ENCODE results near the gene VIT. TPM values are rescaled to one million over a fixed set of nuclear protein-coding genes. Genes with fewer than 3 reads are reported as not detected.

Gene VIT
- total RNA-seq (ENCODE audit: unreplicated experiment), result not detected
- long read RNA-seq, result 0 reads

GRCh38 chr2:36696533-36696932 is at the start of gene VIT:
Gene VIT (plus strand): TSS chr2:36696707. CDS start chr2:36716371, 19,664 bp downstream.
- H3K36me3 Mint-ChIP-seq (ENCODE audit: unreplicated experiment), result no peaks in the 10 kb centered on the region
- peaks cover 3% of the 10 kb centered on the region for H3K9me3 Mint-ChIP-seq (ENCODE audit: unreplicated experiment)
- H3K27me3 Mint-ChIP-seq (ENCODE audit: unreplicated experiment), result no peaks in the 10 kb centered on the region
- no peak for TF ChIP-seq CTCF (IDR thresholded peaks at IDR 0.05; ENCODE audit: partially characterized antibody, unreplicated experiment)
- DNase-seq, result no peak
- no peak within 1 kb of the TSS for H3K4me3 Mint-ChIP-seq (ENCODE audit: unreplicated experiment)
- H3K4me1 Mint-ChIP-seq (ENCODE audit: low read depth, unreplicated experiment), result no peaks in the 10 kb centered on the region
- H3K27ac Mint-ChIP-seq (ENCODE audit: unreplicated experiment), result no peak within 1 kb of the TSS

DNA sequence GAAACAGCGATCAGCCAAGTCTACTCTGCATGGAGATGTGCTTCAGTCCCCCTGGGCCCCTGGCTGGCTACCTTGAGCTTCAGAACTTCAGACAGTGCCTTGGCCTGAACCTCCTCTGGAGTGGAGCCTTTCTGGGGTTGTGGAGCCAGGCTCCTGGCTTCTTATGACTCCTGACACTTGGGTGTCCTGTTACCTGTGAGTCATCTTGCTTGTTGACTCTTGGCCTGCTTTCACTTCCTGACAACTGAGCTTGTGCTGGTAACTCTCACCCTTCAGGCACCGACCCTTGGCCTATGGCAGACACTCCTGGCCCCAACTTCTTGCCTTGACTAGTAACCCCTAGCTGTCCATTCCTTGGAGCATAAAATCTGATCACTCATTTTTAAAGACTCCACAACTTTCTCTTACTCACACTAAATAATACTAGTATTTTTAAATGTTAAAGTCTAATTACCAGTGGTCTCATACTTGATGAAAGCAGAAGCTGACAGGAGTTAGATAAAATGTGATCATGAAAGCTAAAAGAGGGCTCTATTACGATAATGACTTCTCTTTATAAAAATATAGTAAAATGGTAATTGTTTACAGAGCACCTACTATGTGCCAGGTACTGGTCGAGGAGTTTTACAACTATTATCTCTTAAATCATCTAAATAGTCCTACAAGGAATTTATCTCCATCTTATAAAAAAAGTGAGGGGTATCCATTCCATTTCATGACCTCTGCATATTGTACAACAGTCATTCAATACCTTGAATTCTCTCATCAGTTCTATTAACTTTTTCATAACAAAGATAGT is 46.3 kb upstream of the VIT start:
- no peak for DNase-seq
- no peaks in the 10 kb centered on the region for H3K4me1 Mint-ChIP-seq (ENCODE audit: low read depth, unreplicated experiment)
- no peak for TF ChIP-seq CTCF (IDR thresholded peaks at IDR 0.05; ENCODE audit: partially characterized antibody, unreplicated experiment)
- H3K27ac Mint-ChIP-seq (ENCODE audit: unreplicated experiment), result no peak overlapping the region
- peaks cover 4% of the 10 kb centered on the region for H3K36me3 Mint-ChIP-seq (ENCODE audit: unreplicated experiment)
- H3K4me3 Mint-ChIP-seq (ENCODE audit: unreplicated experiment), result no peak overlapping the region
- no peaks in the 10 kb centered on the region for H3K27me3 Mint-ChIP-seq (ENCODE audit: unreplicated experiment)
- peaks cover under 1% of the 10 kb centered on the region for H3K9me3 Mint-ChIP-seq (ENCODE audit: unreplicated experiment)

DNA sequence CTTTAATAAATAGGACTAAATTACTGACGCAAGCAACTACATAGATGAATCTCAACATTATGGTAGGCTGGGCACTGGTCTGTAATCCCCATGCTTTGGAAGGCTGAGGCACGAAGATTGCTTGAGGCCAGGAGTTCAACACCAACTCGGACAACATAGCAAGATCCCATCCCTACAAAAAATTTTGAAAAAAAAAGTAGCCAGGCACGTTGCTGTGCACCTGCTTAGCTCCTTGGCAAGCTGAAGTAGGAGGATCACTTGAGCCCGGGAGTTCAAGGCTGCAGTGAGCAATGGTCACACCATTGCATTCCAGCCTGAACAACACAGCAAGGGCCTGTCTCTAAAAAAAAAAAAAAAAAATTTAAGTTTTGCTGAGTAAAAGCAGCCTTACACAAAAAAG is 43.4 kb upstream of the VIT start:
- no peak overlapping the region for H3K27ac Mint-ChIP-seq (ENCODE audit: unreplicated experiment)
- no peak overlapping the region for H3K4me3 Mint-ChIP-seq (ENCODE audit: unreplicated experiment)
- H3K36me3 Mint-ChIP-seq (ENCODE audit: unreplicated experiment), result no peaks in the 10 kb centered on the region
- H3K4me1 Mint-ChIP-seq (ENCODE audit: low read depth, unreplicated experiment), result no peaks in the 10 kb centered on the region
- no peaks in the 10 kb centered on the region for H3K9me3 Mint-ChIP-seq (ENCODE audit: unreplicated experiment)
- no peaks in the 10 kb centered on the region for H3K27me3 Mint-ChIP-seq (ENCODE audit: unreplicated experiment)
- no peak for DNase-seq
- TF ChIP-seq CTCF (IDR thresholded peaks at IDR 0.05; ENCODE audit: partially characterized antibody, unreplicated experiment), result no peak

- no peak for TF ChIP-seq CTCF (IDR thresholded peaks at IDR 0.05; ENCODE audit: partially characterized antibody, unreplicated experiment)
- H3K27me3 Mint-ChIP-seq (ENCODE audit: unreplicated experiment), result no peaks in the 10 kb centered on the region
Measured at GRCh38 chr2:36653967-36654694, 42.4 kb upstream of the VIT start.

GRCh38 chr2:36655453-36655852 is 41.1 kb upstream of the VIT start:
- no peak for TF ChIP-seq CTCF (IDR thresholded peaks at IDR 0.05; ENCODE audit: partially characterized antibody, unreplicated experiment)
- Mint-ChIP-seq H3K27ac (ENCODE audit: unreplicated experiment) (no peak overlapping the region), H3K9me3 (ENCODE audit: unreplicated experiment) (no peaks in the 10 kb centered on the region), H3K36me3 (ENCODE audit: unreplicated experiment) (no peaks in the 10 kb centered on the region), H3K4me3 (ENCODE audit: unreplicated experiment) (no peak overlapping the region), H3K4me1 (ENCODE audit: low read depth, unreplicated experiment) (no peaks in the 10 kb centered on the region), H3K27me3 (ENCODE audit: unreplicated experiment) (no peaks in the 10 kb centered on the region)
- no peak for DNase-seq

More at GRCh38 chr2:36653967-36654694, 42.4 kb upstream of the VIT start:
- no peaks in the 10 kb centered on the region for H3K36me3 Mint-ChIP-seq (ENCODE audit: unreplicated experiment)
- no peak overlapping the region for H3K27ac Mint-ChIP-seq (ENCODE audit: unreplicated experiment)
- DNase-seq, result no peak
- H3K4me3 Mint-ChIP-seq (ENCODE audit: unreplicated experiment), result no peak overlapping the region
- no peaks in the 10 kb centered on the region for H3K9me3 Mint-ChIP-seq (ENCODE audit: unreplicated experiment)
- H3K4me1 Mint-ChIP-seq (ENCODE audit: low read depth, unreplicated experiment), result no peaks in the 10 kb centered on the region
